Heart right ventricle (tissue), 16 donors: ENCODE data around the gene PWWP2B. TPM values are rescaled to one million over a fixed set of nuclear protein-coding genes. Genes with fewer than 3 reads are reported as not detected.

Experiments
- ATAC-seq, 8 donors: fragments of 200-7000 bp; cut with Tn5 transposase; one replicate each; pipeline ENCODE4 v1.9.1; 2020; ENCODE audit warnings: mild to moderate bottlenecking in 8 of 8, moderate library complexity in 8 of 8, moderate number of reproducible peaks in 1 of 8
- DNase-seq, 2 donors: peaks; one replicate each; pipeline ENCODE4 v3.0.0-alpha.2; 2020
- H3K27ac ChIP-seq, 10 donors: fragments of 200-600 bp; sonication (generic) in 2 of 10; one replicate each; pipeline versions ENCODE4 v1.5.0 to v1.8.0; 2020 to 2022; ENCODE audit warnings: mild to moderate bottlenecking in 3 of 10
- H3K27me3 ChIP-seq, 7 donors: fragments of 200-600 bp; one replicate each; pipeline ENCODE4 v1.8.0; 2021 to 2022; ENCODE audit warnings: mild to moderate bottlenecking in 2 of 7
- H3K36me3 ChIP-seq, 9 donors: fragments of 200-600 bp; sonication (generic) in 1 of 9; one replicate each; pipeline versions ENCODE4 v1.5.0 to v1.8.0; 2020 to 2022; ENCODE audit warnings: mild to moderate bottlenecking in 2 of 9
- H3K4me1 ChIP-seq, 9 donors: fragments of 200-600 bp; sonication (generic) in 1 of 9; one replicate each; pipeline versions ENCODE4 v1.5.0 to v1.8.0; 2020 to 2022; ENCODE audit warnings: mild to moderate bottlenecking in 4 of 9
- H3K4me3 ChIP-seq, 10 donors: fragments of 200-600 bp; sonication (generic) in 2 of 10; one replicate each; pipeline versions ENCODE4 v1.5.0 to v1.8.0; 2020 to 2022; ENCODE audit warnings: mild to moderate bottlenecking in 7 of 10, moderate library complexity in 2 of 10
- H3K9me3 ChIP-seq, 11 donors: fragments of 200-600 bp in 10 of 11; sonication (generic) in 2 of 11; one replicate each; pipeline versions ENCODE4 v1.5.0 to v1.8.0; 2013 to 2022; ENCODE audit warnings: mild to moderate bottlenecking in 2 of 11, control low read depth in 1 of 11, moderate library complexity in 1 of 11
- WGBS, 2 donors: extraction: QIAGEN DNeasy Blood & Tissue Kit; methylation state at CpG; one replicate each; pipeline ENCODE4 v1.1.7; 2013; ENCODE audit warnings: inconsistent platforms in 1 of 2; 5-methylcytosine and 5-hydroxymethylcytosine counted together
- intact Hi-C, 10 donors: fragments of 100-400 bp; cut with DNase I; formaldehyde crosslinking; loops; one replicate each; pipeline versions ENCODE4 v1.11.1 to v1.14.2; 2022
- polyA plus RNA-seq, 2 donors: library from polyadenylated mRNA; stranded (reverse); fragments of 200-250 nt; gene quantifications; one replicate each; pipeline ENCODE4 v1.2.3, GENCODE V29; 2013
- total RNA-seq, 10 donors: library from RNA; stranded (reverse); fragmentation: NEBNext Ultra II Directional in 3 of 10; extraction: Animal tissue kit (Norgen Biotek cat#: 25700) in 3 of 10; gene quantifications; one replicate each; pipeline versions ENCODE4 v1.2.1 to v1.2.4, GENCODE V29; 2021 to 2023
- TF ChIP-seq, protein P1 (sequence below), 9 donors: fragments of 200-600 bp; sonication (generic) in 2 of 9; IDR thresholded peaks; one replicate each; pipeline versions ENCODE4 v1.5.0 to v1.8.0; 2021 to 2022; ENCODE audit warnings: antibody characterized with exemption in 9 of 9, mild to moderate bottlenecking in 5 of 9, moderate library complexity in 1 of 9
- donor health status: Arrhythmogenic right ventricular cardiomyopathy.
- donor health status: ischemic (EF 13 %, LVEDD 7.1; RV severe dilation, severe dysfunction).
- donor health status: healthy with polysubstance abuse.
- donor health status: DM: no; HTN: yes; CAD: no.
- donor health status: DM: no; HTN: no; CAD: no.
- donor health status: ischemic (EF 25% LVEDD 6.9; RV normal size, moderate dysfunction).
- donor health status: ischemic (EF 25% LVEDD 5.7; RV mildly dilated, moderate dysfunction).
- donor health status: healthy.
- donor health status: DM: yes; HTN: yes; CAD: no.
- donor health status: Ischemic cardiomyopathy.
- donor health status: ischemic (EF 35%, LVEDD 5.7; RV mildly dilated, moderate dysfunction).
- donor health status: nonischemic (EF 11% LVEDD 7.7; RV severe dilation, severe dysfunction).
- donor health status: DM: yes; HTN: yes; CAD: no.
- donor health status: PGD.
- donor health status: ischemic (EF 29% LVEDD 5.4; RV normal size, mild dysfunction).
- donor health status: nonischemic (EF 23%, LVEDD 6.1; RV moderate dilation, normal function).

PWWP2B gene
- total and polyA plus RNA-seq, 12 donors, result 11.1 to 21.3 (median 15.0) TPM

DNA sequence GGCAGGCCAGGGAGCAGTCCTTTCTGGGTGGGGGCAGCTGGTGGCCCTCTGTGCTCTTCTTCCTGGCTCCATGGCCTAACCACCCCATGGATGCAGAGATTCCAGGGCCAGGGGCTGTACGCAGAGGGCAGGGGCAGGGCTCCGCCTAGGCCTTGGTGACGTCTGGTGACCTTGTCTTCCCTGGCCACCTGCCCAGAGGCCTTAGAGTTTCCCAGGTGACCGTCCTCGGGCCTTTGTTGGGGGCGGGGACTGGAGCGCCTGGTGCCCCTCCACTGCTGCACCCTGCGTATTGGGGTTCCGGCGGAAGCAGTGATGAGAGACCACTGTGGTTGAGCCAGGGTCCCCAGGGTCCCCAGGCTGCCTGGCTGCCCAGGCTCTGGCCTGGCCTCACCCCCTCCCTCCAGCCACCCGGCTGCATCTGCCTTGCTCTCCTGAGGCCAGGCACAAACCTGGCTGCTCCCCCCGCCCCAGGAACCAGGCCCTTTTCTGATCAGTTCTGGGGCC, 10.3 kb downstream of the PWWP2B start:
- no peaks in the 10 kb centered on the region for H3K9me3 ChIP-seq
- WGBS, 2 donors, result 67 to 70% methylated on average over 12 of the region's 12 CpGs
- H3K36me3 ChIP-seq, result peaks cover 0 to 26% (median 11%) of the 10 kb centered on the region in 9 donors
- H3K27me3 ChIP-seq, result no peaks in the 10 kb centered on the region
- intact Hi-C loops, result no loop called here
- TF ChIP-seq, protein P1, sequence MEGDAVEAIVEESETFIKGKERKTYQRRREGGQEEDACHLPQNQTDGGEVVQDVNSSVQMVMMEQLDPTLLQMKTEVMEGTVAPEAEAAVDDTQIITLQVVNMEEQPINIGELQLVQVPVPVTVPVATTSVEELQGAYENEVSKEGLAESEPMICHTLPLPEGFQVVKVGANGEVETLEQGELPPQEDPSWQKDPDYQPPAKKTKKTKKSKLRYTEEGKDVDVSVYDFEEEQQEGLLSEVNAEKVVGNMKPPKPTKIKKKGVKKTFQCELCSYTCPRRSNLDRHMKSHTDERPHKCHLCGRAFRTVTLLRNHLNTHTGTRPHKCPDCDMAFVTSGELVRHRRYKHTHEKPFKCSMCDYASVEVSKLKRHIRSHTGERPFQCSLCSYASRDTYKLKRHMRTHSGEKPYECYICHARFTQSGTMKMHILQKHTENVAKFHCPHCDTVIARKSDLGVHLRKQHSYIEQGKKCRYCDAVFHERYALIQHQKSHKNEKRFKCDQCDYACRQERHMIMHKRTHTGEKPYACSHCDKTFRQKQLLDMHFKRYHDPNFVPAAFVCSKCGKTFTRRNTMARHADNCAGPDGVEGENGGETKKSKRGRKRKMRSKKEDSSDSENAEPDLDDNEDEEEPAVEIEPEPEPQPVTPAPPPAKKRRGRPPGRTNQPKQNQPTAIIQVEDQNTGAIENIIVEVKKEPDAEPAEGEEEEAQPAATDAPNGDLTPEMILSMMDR (IDR thresholded peaks at IDR 0.05), result no peak
- peak overlapping the region; percentile 52 to 85 (median 77) for H3K27ac ChIP-seq
- DNase-seq (peak; percentile 67 to 74), ATAC-seq (peak in 7 of 8 donors; percentile 29 to 76 (median 65))
- H3K4me3 ChIP-seq, result peak overlapping the region in 5 of 10 donors; percentile 2 to 26 (median 21)
- peaks cover 8 to 46% (median 40%) of the 10 kb centered on the region in 9 donors for H3K4me1 ChIP-seq

DNA sequence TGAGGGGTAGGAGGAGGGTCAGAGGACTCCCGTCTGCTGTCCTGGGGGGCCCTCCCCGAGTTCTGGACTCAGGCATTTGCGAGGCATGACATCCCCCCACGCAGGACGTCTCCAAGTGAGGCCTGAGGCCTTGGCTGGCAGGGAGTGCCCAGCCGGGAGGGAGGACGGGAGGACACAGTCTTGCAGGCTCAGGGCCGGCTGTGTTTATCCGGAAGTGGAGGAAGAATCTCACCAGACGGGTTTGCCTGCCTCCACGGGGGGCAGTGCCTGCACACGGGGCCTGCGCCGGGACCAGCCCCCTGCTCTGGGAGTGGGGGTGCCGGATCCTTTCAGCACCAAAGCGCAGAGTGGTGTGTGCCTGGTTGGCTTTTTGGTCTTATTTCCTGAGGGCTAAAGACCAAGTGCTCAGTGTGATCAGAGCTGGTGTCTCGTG, 10.9 kb downstream of the PWWP2B start:
- peaks cover 0 to 26% (median 11%) of the 10 kb centered on the region in 9 donors for H3K36me3 ChIP-seq
- no peaks in the 10 kb centered on the region for H3K27me3 ChIP-seq
- intact Hi-C loops, result no loop called here
- TF ChIP-seq, protein P1 (IDR thresholded peaks at IDR 0.05), result peak in 1 of 9 donors; percentile 13
- ATAC-seq (peak; percentile 45 to 80 (median 70)), DNase-seq (peak in 1 of 2 donors; percentile 47)
- peak overlapping the region in 6 of 10 donors; percentile 2 to 26 (median 16) for H3K4me3 ChIP-seq
- peak overlapping the region; percentile 52 to 85 (median 77) for H3K27ac ChIP-seq
- no peaks in the 10 kb centered on the region for H3K9me3 ChIP-seq
- H3K4me1 ChIP-seq, result peaks cover 8 to 51% (median 41%) of the 10 kb centered on the region in 9 donors
- WGBS, 2 donors, result 37 to 46% methylated on average over 17 of the region's 17 CpGs

DNA sequence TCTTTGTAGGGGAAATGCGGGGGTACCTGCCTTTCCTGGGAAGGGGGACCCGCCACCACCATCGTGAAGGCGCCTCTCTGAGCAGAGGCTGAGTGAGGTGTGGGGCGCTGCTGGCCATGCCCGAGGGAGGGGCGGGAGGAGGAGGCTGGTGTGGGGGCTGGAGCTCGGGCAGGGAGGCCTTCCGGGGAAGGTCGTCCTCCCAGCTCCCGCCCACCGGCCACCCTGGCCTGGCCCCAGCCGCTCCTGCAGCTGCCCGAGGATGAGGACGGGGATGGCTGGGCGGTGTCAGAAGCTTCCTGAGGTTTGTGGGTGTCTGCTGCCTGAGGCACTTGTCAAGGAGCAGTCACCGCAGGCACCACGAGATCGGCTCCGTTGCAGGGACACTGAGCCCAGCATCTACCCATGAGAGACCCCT, 11.4 kb downstream of the PWWP2B start:
- Histone ChIP-seq H3K27me3 (no peaks in the 10 kb centered on the region), H3K4me3 (peak overlapping the region in 5 of 10 donors; percentile 2 to 26 (median 12)), H3K4me1 (peaks cover 8 to 55% (median 43%) of the 10 kb centered on the region in 9 donors), H3K27ac (peak overlapping the region in 9 of 10 donors; percentile 52 to 85 (median 79)), H3K36me3 (peaks cover 0 to 26% (median 11%) of the 10 kb centered on the region in 9 donors), H3K9me3 (no peaks in the 10 kb centered on the region)
- 56 to 64% methylated on average over 20 of the region's 20 CpGs for WGBS, 2 donors
- intact Hi-C loops, result no loop called here
- ATAC-seq (peak; percentile 4 to 40 (median 36)), DNase-seq (peak in 1 of 2 donors; percentile 29)
- TF ChIP-seq, protein P1 (IDR thresholded peaks at IDR 0.05), result no peak

DNA sequence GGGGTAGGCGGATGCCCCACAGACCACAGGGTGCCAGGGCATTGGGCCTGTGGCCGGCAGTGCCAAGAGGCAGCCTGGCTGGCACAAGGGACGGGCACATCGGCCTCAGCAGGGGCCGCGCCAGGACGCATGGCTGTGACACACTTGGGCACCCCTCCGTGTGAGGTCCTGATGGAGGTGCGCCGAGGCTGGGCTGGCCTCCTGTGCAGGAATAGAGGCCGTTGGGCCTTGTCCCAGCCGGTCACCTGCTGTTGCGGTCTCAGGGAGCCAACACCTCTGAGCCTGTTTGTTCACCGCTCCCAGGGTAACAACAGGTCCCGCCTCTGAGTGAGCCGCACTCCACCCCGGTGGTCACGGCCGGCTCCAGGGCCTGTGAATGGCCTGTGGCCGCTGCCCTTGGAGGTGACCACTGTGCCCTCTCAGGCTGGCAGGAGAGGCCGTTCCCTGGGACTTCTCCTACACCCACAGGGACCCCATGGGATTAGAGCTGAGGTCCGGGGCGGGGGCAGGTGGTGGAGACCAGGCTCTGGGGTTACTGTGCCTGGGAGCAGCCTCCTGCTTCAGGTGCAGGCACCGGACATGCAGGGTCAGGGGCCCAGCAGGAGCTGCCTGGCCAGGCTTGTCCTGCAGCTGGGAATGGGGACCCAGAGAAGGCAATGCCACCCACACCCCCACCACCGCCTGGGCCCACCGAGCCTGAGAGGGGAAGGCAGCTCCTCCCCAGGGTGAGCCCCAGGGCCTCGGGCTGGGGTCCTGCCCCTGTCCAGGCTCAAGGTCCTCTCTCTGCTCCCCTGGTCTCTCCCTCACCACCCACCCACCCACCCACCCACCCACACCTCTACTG, 12.0 kb downstream of the PWWP2B start:
- Histone ChIP-seq H3K27ac (peak overlapping the region in 9 of 10 donors; percentile 52 to 85 (median 79)), H3K4me3 (peak overlapping the region in 1 of 10 donors; percentile 21), H3K27me3 (no peaks in the 10 kb centered on the region), H3K9me3 (no peaks in the 10 kb centered on the region), H3K36me3 (peaks cover 0 to 26% (median 11%) of the 10 kb centered on the region in 9 donors), H3K4me1 (peaks cover 8 to 60% (median 50%) of the 10 kb centered on the region in 9 donors)
- ATAC-seq (peak in 5 of 8 donors; percentile 14 to 48 (median 28)), DNase-seq (peak in 1 of 2 donors; percentile 35)
- TF ChIP-seq, protein P1 (IDR thresholded peaks at IDR 0.05), result no peak
- WGBS, 2 donors, result 82 to 83% methylated on average over 27 of the region's 27 CpGs
- intact Hi-C loops, result no loop called here
